GM12873 (cell line): Measurements from ENCODE around the gene MYO1D.

Source experiments
- TF ChIP-seq, protein P1 (sequence below): IDR thresholded peaks from 2 replicates; pipeline ENCODE4 v1.5.1; 2012; ENCODE audit warnings: low read depth, mild to moderate bottlenecking, moderate library complexity, low read length, control low read depth; ENCODE audit not compliant: insufficient read depth; ENCODE audit errors: missing control alignments

Gene MYO1D

DNA sequence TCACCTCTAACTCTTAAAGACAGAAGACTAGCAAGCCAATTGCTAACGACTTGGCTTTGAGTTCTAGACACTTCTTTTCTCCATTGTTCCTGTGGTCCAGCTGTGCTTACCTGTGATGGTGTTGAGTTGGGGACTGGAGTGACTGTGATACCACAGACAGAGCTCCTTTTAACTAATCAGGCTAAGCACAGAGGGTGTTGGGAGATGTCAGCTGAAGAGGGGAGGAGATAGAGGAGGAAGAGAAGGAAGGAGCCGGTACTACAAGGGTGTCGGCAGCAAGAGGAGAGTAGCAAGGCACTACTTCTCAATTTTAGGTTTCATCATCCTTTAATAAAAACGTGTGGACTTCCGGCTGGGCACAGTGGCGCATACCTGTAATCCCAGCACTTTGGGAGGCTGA, 5.1 kb upstream of the MYO1D start:
- TF ChIP-seq, protein P1, sequence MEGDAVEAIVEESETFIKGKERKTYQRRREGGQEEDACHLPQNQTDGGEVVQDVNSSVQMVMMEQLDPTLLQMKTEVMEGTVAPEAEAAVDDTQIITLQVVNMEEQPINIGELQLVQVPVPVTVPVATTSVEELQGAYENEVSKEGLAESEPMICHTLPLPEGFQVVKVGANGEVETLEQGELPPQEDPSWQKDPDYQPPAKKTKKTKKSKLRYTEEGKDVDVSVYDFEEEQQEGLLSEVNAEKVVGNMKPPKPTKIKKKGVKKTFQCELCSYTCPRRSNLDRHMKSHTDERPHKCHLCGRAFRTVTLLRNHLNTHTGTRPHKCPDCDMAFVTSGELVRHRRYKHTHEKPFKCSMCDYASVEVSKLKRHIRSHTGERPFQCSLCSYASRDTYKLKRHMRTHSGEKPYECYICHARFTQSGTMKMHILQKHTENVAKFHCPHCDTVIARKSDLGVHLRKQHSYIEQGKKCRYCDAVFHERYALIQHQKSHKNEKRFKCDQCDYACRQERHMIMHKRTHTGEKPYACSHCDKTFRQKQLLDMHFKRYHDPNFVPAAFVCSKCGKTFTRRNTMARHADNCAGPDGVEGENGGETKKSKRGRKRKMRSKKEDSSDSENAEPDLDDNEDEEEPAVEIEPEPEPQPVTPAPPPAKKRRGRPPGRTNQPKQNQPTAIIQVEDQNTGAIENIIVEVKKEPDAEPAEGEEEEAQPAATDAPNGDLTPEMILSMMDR = no peak

DNA sequence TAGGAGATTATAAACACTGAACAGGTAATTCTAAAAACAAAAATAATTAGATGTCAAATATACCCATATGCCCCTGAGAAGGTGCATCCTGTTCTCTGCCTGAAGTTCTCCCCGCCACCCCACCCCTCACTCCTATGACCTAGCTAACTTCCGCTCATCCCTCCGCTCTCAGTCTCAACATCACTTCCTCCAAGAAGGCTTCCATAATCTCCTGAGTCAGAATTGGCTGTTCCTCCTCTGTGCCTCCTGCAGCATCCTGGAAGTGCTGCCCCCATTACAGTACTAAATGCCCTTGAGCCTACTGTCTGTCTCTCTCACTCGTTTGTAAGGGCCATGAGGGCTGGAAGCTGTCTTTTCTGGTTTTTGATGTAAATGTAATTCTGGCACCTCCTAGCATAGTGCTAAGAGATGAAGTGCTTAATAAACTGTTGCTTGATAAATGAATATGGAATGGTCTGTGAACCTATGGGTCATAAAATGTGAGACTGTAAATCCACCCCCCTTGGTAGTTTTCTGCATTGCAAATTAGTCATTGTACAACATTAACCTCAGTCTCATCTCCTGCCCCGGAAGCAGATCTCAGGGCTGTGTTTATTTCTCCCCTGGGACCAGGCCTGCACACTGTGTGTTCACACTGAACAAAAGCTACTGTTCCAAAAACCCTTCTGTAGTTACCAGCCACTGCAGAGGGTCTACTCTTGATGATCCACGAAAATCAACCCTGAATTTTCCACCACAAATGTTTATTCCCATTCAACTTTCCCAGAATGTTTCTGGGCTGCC, 3.9 kb upstream of the MYO1D start:
- TF ChIP-seq, protein P1 = no peak

DNA sequence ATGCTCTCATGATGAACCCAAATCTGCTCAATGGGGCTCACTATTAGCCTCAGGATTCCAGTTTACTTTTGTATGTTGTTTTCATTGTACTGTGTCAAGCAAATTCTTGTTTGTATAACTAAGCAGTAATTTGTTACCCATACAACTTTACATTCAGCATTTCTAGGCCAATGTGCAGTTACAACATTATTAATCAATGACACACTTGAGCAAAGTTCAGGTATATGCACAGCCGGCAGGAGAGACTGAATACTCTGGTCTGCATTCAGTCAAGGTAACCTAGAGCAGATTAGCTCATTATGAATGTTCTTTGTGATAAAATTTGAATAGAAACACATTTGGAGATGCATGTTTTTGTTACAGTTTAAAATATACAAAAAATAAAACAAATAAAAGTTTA, 2.2 kb upstream of the MYO1D start:
- TF ChIP-seq, protein P1 = no peak

DNA sequence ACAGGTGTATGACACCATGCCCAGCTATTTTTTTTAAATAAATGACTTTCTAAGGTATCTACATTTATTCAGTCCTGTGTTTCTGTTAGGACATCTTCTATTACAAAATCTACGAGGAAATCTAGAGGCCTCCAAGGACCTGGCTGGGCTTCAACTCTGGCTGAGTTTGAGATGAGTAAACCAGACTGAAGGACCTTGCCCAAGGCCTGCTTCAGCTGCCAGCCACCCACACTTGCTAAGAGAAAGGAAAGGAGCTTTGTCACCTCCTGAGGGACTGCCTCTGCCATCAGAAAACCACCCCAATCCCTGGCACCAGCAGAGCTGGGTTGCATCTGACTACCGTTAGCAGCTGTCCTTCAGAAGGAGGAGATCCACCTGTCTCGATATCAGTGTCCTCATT, 1.3 kb upstream of the MYO1D start:
- TF ChIP-seq, protein P1 = no peak

DNA sequence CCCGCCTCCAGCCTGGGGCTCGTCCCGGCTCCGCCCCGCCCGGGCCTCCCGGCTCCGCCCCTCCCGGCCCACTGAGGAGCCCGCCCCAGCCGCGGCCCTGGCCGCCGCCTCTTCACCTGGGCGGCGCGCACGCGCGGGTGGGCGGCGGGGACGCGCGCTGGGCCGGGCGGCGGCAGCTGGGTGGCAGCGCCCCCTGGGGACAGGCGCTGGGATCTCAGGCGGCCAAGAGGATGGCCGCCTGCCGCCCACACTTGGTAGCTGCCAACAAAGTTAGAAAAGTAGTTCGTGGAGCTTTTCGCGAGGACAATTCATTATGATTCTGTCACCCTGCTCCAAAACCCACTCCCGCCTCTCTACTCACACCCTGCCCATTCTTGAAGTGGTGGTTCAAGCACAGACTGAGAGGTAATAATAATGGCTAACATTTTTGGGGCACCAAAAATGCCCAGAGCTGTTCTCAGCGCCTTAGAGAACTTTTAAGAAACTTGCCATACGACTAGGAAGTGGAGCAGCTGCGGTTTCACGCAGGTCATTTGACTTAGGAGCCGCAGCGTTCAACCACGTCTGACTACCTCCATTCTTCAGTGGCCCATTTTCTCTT, 340 bp upstream of the MYO1D start:
- TF ChIP-seq, protein P1 = peak; percentile 90

DNA sequence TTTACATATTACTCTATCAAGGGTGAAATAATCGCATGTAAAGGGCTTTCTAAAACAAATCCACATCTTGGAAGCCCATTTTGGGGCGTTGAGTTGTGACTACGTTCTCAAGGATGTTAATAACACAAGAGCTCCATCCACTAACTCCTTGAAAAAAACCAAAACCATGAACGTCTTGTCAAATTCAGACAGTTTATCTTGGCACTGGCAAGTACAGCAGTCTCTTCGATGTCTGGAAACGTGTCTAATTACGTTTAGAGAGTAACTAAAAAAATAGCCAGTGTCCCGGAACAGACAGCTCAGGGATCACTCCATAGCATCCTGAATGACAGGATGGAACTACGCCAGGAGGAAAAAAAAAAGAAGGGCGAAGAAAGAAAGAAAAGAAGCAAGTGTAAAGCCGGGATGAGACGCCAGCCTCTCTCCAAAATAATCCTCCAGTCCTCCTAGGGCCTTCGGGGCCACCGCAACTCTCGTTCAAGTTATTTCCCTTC, 954 bp downstream of the MYO1D start:
- TF ChIP-seq, protein P1 = no peak

DNA sequence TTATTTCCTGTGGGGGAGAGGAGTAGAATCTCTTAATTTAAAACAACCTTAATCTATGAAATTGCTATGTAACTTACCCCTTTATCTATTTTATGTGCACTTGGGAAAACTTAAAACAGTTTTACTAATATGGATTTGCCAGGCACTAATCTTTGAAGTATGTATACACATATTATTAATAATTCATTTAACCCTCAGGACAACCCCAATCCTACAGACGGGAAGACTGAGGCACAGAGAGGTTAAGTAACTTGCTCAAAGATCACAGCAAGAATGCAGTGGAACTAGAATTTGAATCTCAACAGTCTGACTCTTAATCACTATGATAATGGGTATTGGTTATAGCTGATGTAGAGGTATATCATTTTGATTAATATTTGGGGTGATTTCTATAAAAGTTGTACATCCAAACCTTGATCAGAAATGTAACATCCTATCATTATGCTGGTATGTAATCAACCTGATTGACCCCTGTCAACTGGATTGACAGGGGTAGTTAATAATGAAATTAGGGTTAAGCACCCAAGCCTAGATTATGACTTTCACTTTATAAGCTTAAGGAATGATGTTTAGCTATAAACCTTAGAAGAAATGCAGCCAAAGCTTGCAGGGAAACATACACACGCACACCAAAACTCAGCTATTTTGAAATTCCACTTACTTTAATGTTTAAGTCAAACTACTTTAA, 1.6 kb downstream of the MYO1D start:
- TF ChIP-seq, protein P1 = no peak
